ENCODE results near the gene ACSL3. TPM values are rescaled to one million over a fixed set of nuclear protein-coding genes. Genes with fewer than 3 reads are reported as not detected.

Gene ACSL3
- total RNA-seq, 1 donor from 2014 or later = 144 TPM

GRCh38 chr2:222848862-222849261 lies 12.0 kb upstream of the ACSL3 start:
- TF ChIP-seq EZH2 (IDR thresholded peaks at IDR 0.05; ENCODE audit: insufficient read depth, low read length) = no peak
- TF ChIP-seq, protein P1, sequence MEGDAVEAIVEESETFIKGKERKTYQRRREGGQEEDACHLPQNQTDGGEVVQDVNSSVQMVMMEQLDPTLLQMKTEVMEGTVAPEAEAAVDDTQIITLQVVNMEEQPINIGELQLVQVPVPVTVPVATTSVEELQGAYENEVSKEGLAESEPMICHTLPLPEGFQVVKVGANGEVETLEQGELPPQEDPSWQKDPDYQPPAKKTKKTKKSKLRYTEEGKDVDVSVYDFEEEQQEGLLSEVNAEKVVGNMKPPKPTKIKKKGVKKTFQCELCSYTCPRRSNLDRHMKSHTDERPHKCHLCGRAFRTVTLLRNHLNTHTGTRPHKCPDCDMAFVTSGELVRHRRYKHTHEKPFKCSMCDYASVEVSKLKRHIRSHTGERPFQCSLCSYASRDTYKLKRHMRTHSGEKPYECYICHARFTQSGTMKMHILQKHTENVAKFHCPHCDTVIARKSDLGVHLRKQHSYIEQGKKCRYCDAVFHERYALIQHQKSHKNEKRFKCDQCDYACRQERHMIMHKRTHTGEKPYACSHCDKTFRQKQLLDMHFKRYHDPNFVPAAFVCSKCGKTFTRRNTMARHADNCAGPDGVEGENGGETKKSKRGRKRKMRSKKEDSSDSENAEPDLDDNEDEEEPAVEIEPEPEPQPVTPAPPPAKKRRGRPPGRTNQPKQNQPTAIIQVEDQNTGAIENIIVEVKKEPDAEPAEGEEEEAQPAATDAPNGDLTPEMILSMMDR (IDR thresholded peaks at IDR 0.05; ENCODE audit: insufficient read depth, low read depth, low read length) = no peak
- H3K27ac Mint-ChIP-seq (ENCODE audit: unreplicated experiment) = no peak overlapping the region
- DNase-seq (ENCODE audit: low read depth) = no peak

DNA sequence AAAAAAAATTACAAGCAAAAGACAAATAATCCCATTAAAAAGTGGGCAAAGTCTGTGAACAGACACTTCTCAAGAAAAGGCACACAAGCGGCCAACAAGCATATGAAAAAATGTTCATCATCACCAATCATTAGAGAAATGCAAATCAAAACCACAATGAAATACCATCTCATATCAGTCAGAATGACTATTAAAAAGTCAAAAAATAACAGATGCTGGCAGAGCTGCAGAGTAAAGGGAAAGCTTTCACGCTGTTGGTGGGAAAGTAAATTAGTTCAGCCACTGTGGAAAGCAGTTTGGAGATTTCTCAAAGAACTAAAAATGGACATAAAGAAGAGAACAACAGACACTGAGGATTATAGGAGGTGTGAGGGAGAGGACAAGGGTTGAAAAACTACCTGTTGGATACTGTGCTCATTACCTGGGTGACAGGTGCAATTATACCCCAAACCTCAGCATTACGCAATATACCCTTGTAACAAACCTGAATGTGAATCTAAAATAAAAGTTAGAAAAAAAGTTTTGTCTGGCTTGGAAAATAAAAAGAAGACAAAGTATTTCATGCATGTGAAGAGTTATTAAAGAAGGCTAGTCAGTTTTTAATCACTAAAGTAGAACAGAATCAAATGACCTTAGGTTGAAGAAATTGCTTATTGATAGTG lies 8.7 kb upstream of the ACSL3 start:
- Histone ChIP-seq H3K9ac (ENCODE audit: low read length) (no peak overlapping the region), H3K79me2 (ENCODE audit: insufficient read depth, low read length) (no peaks in the 10 kb centered on the region), H4K20me1 (ENCODE audit: insufficient read depth, low read length) (no peaks in the 10 kb centered on the region), H3K27ac (ENCODE audit: low read depth, low read length) (no peak overlapping the region), H3K27me3 (ENCODE audit: insufficient read depth, low read length) (no peaks in the 10 kb centered on the region), H2AFZ (ENCODE audit: low read depth, low read length) (no peak overlapping the region), H3K9me3 (ENCODE audit: insufficient read depth, low read depth, low read length) (no peaks in the 10 kb centered on the region), H3K4me2 (ENCODE audit: low read length) (no peak overlapping the region), H3K4me1 (ENCODE audit: insufficient read depth, low read length) (no peaks in the 10 kb centered on the region), H3K36me3 (ENCODE audit: insufficient read depth, low read length) (no peaks in the 10 kb centered on the region), H3K4me3 (ENCODE audit: insufficient read depth, low read depth, low read length) (no peak overlapping the region)
- TF ChIP-seq, protein P1 (IDR thresholded peaks at IDR 0.05; ENCODE audit: insufficient read depth, low read depth, low read length) = no peak
- no peak for TF ChIP-seq EZH2 (IDR thresholded peaks at IDR 0.05; ENCODE audit: insufficient read depth, low read length)
- DNase-seq (ENCODE audit: low read depth) (peak; percentile 45), FAIRE-seq (no peak)
- no peaks in the 10 kb centered on the region for H3K4me1 Mint-ChIP-seq (ENCODE audit: low read depth, unreplicated experiment)
- H3K9me3 Mint-ChIP-seq (ENCODE audit: unreplicated experiment) = no peaks in the 10 kb centered on the region
- no peak overlapping the region for H3K27ac Mint-ChIP-seq (ENCODE audit: unreplicated experiment)
- no peak overlapping the region for H3K4me3 Mint-ChIP-seq (ENCODE audit: unreplicated experiment)
- no peaks in the 10 kb centered on the region for H3K36me3 Mint-ChIP-seq (ENCODE audit: low read depth, unreplicated experiment)
- no peaks in the 10 kb centered on the region for H3K27me3 Mint-ChIP-seq (ENCODE audit: low read depth, unreplicated experiment)

More at GRCh38 chr2:222848862-222849261, 12.0 kb upstream of the ACSL3 start:
- no peaks in the 10 kb centered on the region for H4K20me1 ChIP-seq (ENCODE audit: insufficient read depth, low read length)
- no peaks in the 10 kb centered on the region for H3K27me3 Mint-ChIP-seq (ENCODE audit: low read depth, unreplicated experiment)
- H3K4me1 ChIP-seq (ENCODE audit: insufficient read depth, low read length) = peaks cover 6% of the 10 kb centered on the region
- H2AFZ ChIP-seq (ENCODE audit: low read depth, low read length) = no peak overlapping the region
- H3K36me3 Mint-ChIP-seq (ENCODE audit: low read depth, unreplicated experiment) = no peaks in the 10 kb centered on the region
- peaks cover 4% of the 10 kb centered on the region for H3K4me1 Mint-ChIP-seq (ENCODE audit: low read depth, unreplicated experiment)
- no peak overlapping the region for H3K9ac ChIP-seq (ENCODE audit: low read length)
- H3K4me3 ChIP-seq (ENCODE audit: insufficient read depth, low read depth, low read length) = no peak overlapping the region
- FAIRE-seq = no peak
- H3K9me3 ChIP-seq (ENCODE audit: insufficient read depth, low read depth, low read length) = no peaks in the 10 kb centered on the region
- H3K4me3 Mint-ChIP-seq (ENCODE audit: unreplicated experiment) = no peak overlapping the region
- no peaks in the 10 kb centered on the region for H3K9me3 Mint-ChIP-seq (ENCODE audit: unreplicated experiment)
- H3K4me2 ChIP-seq (ENCODE audit: low read length) = no peak overlapping the region
- no peaks in the 10 kb centered on the region for H3K79me2 ChIP-seq (ENCODE audit: insufficient read depth, low read length)
- no peaks in the 10 kb centered on the region for H3K36me3 ChIP-seq (ENCODE audit: insufficient read depth, low read length)
- no peaks in the 10 kb centered on the region for H3K27me3 ChIP-seq (ENCODE audit: insufficient read depth, low read length)
- no peak overlapping the region for H3K27ac ChIP-seq (ENCODE audit: low read depth, low read length)

Data from astrocyte (in vitro differentiated cells and primary cell).